Type B pancreatic cell (in vitro differentiated cells): Measurements from ENCODE around the gene SPOCK1. TPM values are rescaled to one million over a fixed set of nuclear protein-coding genes. Genes with fewer than 3 reads are reported as not detected.

ENCODE experiments used
- DNase-seq: peaks from one replicate; pipeline ENCODE4 v3.0.0; 2021; ENCODE audit warnings: mixed read lengths; ENCODE audit not compliant: unreplicated experiment; ENCODE audit errors: extremely low spot score
- H3K27ac Mint-ChIP-seq: 2 replicates; pipeline ENCODE4 v1.8.0; 2021; ENCODE audit warnings: mild to moderate bottlenecking, mixed read lengths
- H3K27me3 Mint-ChIP-seq: 2 replicates; pipeline ENCODE4 v1.8.0; 2021; ENCODE audit warnings: mixed read lengths
- H3K36me3 Mint-ChIP-seq: 2 replicates; pipeline ENCODE4 v1.8.0; 2021; ENCODE audit warnings: mixed read lengths
- H3K4me1 Mint-ChIP-seq: one replicate; pipeline ENCODE4 v1.8.0; 2021; ENCODE audit warnings: mixed read lengths; ENCODE audit not compliant: unreplicated experiment
- H3K4me3 Mint-ChIP-seq: 2 replicates; pipeline ENCODE4 v1.8.0; 2021; ENCODE audit warnings: mild to moderate bottlenecking, mixed read lengths
- H3K9me3 Mint-ChIP-seq: 2 replicates; pipeline ENCODE4 v1.8.0; 2021; ENCODE audit warnings: mixed read lengths
- total RNA-seq: library from RNA; stranded (reverse); gene quantifications from 2 replicates; pipeline ENCODE4 v1.2.1, GENCODE V29; 2021; ENCODE audit warnings: low replicate concordance
- TF ChIP-seq, protein P1 (sequence below): fragments of 200-600 bp; sonication (generic); conservative IDR thresholded peaks from 2 replicates; pipeline ENCODE4 v1.5.0; 2021; ENCODE audit warnings: antibody characterized with exemption, mild to moderate bottlenecking

The SPOCK1 gene
- total RNA-seq, 1 donor from 2014 or later: 45.1 TPM

DNA sequence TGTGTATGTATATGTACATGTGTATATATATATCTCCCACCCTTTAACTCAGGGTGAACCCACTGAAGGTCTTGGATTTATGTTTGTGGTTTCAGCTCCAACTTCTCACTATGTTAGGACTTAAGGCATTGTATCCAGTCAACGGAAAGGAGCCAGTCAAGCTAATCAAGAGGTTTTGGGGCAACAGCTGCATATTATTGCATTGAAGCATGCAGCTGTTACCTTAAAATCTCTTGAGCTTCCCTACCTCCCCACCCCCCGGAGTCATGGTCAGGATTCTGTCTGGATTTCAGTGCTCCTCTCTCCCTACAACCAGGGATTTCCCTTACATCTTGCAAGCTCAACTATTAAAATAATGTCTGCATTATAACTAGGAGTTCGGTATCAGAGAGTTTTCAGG lies 399.5 kb downstream of the SPOCK1 start:
- Mint-ChIP-seq H3K27ac (no peak overlapping the region), H3K27me3 (peaks cover 8% of the 10 kb centered on the region), H3K9me3 (no peaks in the 10 kb centered on the region), H3K4me1 (no peaks in the 10 kb centered on the region), H3K4me3 (no peak overlapping the region), H3K36me3 (no peaks in the 10 kb centered on the region)
- TF ChIP-seq, protein P1, sequence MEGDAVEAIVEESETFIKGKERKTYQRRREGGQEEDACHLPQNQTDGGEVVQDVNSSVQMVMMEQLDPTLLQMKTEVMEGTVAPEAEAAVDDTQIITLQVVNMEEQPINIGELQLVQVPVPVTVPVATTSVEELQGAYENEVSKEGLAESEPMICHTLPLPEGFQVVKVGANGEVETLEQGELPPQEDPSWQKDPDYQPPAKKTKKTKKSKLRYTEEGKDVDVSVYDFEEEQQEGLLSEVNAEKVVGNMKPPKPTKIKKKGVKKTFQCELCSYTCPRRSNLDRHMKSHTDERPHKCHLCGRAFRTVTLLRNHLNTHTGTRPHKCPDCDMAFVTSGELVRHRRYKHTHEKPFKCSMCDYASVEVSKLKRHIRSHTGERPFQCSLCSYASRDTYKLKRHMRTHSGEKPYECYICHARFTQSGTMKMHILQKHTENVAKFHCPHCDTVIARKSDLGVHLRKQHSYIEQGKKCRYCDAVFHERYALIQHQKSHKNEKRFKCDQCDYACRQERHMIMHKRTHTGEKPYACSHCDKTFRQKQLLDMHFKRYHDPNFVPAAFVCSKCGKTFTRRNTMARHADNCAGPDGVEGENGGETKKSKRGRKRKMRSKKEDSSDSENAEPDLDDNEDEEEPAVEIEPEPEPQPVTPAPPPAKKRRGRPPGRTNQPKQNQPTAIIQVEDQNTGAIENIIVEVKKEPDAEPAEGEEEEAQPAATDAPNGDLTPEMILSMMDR: no peak
- no peak for DNase-seq

DNA sequence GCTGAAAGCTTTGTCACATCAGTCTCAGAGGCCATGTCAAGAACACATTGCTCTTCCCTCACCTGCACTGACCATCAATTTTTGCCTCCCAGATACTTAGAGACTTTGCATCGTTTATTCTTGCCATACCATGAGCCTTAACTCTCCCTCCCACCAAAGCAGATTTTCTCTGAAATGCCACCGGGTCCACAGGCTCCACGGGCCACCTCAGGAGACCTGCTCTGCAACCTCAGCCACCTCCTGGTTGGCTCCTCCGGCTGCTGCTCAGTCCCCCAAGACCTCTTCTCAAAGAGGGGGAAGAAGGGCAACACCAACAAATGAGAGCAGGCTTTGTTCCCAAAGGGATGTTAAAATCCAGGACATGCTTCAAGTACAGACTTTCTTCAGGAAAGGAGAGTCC lies 400.5 kb downstream of the SPOCK1 start:
- Mint-ChIP-seq H3K27me3 (peaks cover 8% of the 10 kb centered on the region), H3K4me1 (no peaks in the 10 kb centered on the region), H3K36me3 (no peaks in the 10 kb centered on the region), H3K4me3 (no peak overlapping the region), H3K27ac (no peak overlapping the region), H3K9me3 (no peaks in the 10 kb centered on the region)
- DNase-seq: no peak
- TF ChIP-seq, protein P1: no peak

DNA sequence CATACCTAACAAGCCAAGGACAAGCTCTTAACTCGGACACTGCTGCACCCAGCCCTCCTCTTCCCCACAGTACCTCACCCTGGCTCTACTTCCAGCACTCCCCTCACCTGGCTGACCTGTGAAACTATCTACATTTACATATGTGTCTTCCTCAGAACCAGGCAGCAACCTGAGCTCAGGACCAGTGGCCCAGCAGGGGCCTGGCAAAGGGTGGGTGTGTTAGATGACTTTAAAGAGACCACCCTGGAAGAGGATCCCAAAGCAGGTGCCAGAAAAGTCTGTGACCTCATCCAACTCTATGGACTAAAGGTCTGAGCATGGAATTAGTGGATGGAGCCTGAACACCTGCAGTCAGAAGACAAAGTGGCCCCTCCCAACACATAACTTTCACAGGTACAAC lies 400.9 kb downstream of the SPOCK1 start:
- TF ChIP-seq, protein P1: no peak
- Mint-ChIP-seq H3K36me3 (no peaks in the 10 kb centered on the region), H3K9me3 (no peaks in the 10 kb centered on the region), H3K4me3 (no peak overlapping the region), H3K4me1 (no peaks in the 10 kb centered on the region), H3K27me3 (peaks cover 8% of the 10 kb centered on the region), H3K27ac (no peak overlapping the region)
- DNase-seq: no peak

DNA sequence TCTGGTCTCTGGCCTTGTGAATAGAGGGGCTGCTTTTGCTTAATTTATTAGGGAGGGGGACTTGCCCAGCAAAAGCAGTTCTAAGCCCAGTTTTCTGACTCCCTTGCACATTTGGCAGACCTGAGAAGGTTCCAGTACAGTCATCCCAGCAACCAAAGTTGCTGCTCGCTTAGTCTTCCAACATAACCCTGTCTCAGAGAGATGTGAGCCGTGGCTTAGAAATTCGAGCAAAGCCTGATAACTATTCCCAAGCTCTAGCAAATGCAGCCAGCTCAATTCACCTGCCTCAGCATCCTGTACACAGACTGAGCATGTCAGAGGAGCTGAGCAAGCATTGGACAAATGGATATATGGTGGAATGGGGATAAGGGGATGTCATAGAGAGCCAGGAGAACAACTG lies 401.9 kb downstream of the SPOCK1 start:
- H3K27me3 Mint-ChIP-seq: peaks cover 8% of the 10 kb centered on the region
- TF ChIP-seq, protein P1: no peak
- no peak overlapping the region for H3K4me3 Mint-ChIP-seq
- no peaks in the 10 kb centered on the region for H3K9me3 Mint-ChIP-seq
- H3K27ac Mint-ChIP-seq: no peak overlapping the region
- no peaks in the 10 kb centered on the region for H3K36me3 Mint-ChIP-seq
- H3K4me1 Mint-ChIP-seq: peaks cover 3% of the 10 kb centered on the region
- DNase-seq: no peak

DNA sequence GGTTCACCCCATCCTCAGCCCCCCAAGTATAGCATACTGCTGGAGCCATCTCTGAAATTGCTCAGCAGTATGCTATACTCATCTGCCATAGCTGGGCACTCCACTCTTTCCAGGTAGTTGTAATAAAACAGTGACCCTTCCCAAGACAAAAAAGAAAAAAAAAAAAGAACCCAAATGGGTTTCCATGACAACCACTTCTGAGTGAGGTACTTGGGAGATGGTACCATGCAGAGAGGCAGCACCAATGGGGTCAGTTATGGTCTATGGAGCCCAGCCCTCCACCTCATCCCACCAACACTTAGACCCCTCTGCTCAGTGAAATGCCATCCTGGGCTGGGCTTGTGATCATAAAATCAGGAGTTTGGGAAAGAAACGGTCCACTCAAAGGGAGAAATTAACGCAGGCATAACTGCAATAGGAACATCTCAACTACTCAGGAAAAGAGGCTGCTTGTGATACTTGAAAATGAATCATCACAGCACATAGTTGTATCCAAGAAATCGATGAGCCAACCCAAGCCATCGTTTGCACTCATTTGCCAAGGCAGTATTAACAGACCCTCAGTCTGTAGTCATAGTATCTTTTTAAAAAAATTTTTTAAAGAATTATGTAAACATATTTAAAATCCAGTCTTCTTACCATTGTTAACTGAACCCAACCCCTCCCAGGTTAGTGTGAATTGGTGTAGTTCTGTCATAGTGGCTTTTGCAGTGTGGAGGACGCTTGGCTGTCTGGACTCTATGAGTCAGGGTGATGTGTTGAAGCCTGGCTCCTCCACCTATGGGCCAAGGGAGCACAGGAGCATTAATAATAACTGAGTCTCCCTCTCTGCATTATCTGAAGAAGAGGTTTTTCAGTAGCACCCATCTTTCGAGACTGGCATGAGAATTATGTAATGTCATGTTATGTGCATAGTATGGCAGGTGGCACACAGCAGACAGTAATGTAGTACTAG lies 402.7 kb downstream of the SPOCK1 start:
- H3K27ac Mint-ChIP-seq: no peak overlapping the region
- H3K9me3 Mint-ChIP-seq: no peaks in the 10 kb centered on the region
- no peak for DNase-seq
- peaks cover 10% of the 10 kb centered on the region for H3K4me1 Mint-ChIP-seq
- TF ChIP-seq, protein P1: no peak
- H3K4me3 Mint-ChIP-seq: no peak overlapping the region
- no peaks in the 10 kb centered on the region for H3K36me3 Mint-ChIP-seq
- H3K27me3 Mint-ChIP-seq: peaks cover 12% of the 10 kb centered on the region
